Measurements from ENCODE around the gene MED1.

DNA sequence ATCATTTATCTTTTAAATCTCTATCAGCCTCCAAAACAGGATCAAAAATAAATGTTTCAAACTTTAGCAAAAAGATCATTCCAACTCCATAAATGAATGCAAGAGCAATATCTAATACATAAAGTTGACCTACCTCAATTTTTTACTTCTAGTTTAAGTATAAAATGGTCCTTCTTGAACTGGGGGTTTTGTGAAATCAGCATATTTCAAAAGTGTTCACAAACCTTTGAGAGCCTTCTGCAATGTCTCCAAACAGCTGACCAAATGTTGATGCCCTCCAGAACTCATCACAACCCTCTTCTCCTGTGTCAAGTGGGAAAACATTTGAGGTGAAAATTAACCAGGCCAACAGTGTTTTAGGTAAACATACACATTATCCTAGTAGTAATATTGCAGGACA, 7.7 kb downstream of the MED1 start:
- TF ChIP-seq CTCF (IDR thresholded peaks at IDR 0.05) (no peak), POLR2A (IDR thresholded peaks at IDR 0.05) (no peak)

All from right lobe of liver (tissue), 4 donors.